ENCODE data around the gene ERVV-1. TPM values are rescaled to one million over a fixed set of nuclear protein-coding genes. Genes with fewer than 3 reads are reported as not detected.

Gene ERVV-1
- not detected for total RNA-seq
- long read RNA-seq: 0 reads

- DNase-seq (ENCODE audit: low spot score): no peak
Observed at GRCh38 chr19:53013621-53014020, at the start of gene ERVV-1. ERVV-1 (plus strand) TSS chr19:53013921; CDS start chr19:53014091, 170 bp downstream.

- DNase-seq (ENCODE audit: low spot score): no peak
Observed at GRCh38 chr19:52967772-52968171, 45.9 kb upstream of the ERVV-1 start.

- DNase-seq (ENCODE audit: low spot score): peak; percentile 64
Observed at GRCh38 chr19:52981329-52981728, 32.4 kb upstream of the ERVV-1 start.

- DNase-seq (ENCODE audit: low spot score): peak; percentile 12
Observed at GRCh38 chr19:52983167-52983566, 30.6 kb upstream of the ERVV-1 start.

GRCh38 chr19:52987221-52987620 lies 26.5 kb upstream of the ERVV-1 start:
- DNase-seq (ENCODE audit: low spot score): peak; percentile 11

GRCh38 chr19:52988506-52988905 lies 25.2 kb upstream of the ERVV-1 start:
- DNase-seq (ENCODE audit: low spot score): no peak

- peak; percentile 20 for DNase-seq (ENCODE audit: low spot score)
Observed at GRCh38 chr19:52990759-52991418, 22.8 kb upstream of the ERVV-1 start.

- DNase-seq (ENCODE audit: low spot score): no peak
Observed at GRCh38 chr19:52991484-52991883, 22.2 kb upstream of the ERVV-1 start.

GRCh38 chr19:52992109-52993004 lies 21.4 kb upstream of the ERVV-1 start:
- DNase-seq (ENCODE audit: low spot score): peak; percentile 75

- DNase-seq (ENCODE audit: low spot score): peak; percentile 91
Observed at GRCh38 chr19:52993342-52994178, 20.2 kb upstream of the ERVV-1 start.

GRCh38 chr19:52995711-52996110 lies 18.0 kb upstream of the ERVV-1 start:
- no peak for DNase-seq (ENCODE audit: low spot score)

- DNase-seq (ENCODE audit: low spot score): no peak
Observed at GRCh38 chr19:52997975-52998374, 15.7 kb upstream of the ERVV-1 start.

- DNase-seq (ENCODE audit: low spot score): no peak
Observed at GRCh38 chr19:53002479-53002878, 11.2 kb upstream of the ERVV-1 start.

GRCh38 chr19:53004242-53004641 lies 9.5 kb upstream of the ERVV-1 start:
- no peak for DNase-seq (ENCODE audit: low spot score)

GRCh38 chr19:53007200-53007599 lies 6.5 kb upstream of the ERVV-1 start:
- no peak for DNase-seq (ENCODE audit: low spot score)

GRCh38 chr19:53007606-53008005 lies 6.1 kb upstream of the ERVV-1 start:
- DNase-seq (ENCODE audit: low spot score): no peak

GRCh38 chr19:53008061-53008778 lies 5.5 kb upstream of the ERVV-1 start:
- no peak for DNase-seq (ENCODE audit: low spot score)

GRCh38 chr19:53010494-53010893 lies 3.2 kb upstream of the ERVV-1 start:
- DNase-seq (ENCODE audit: low spot score): no peak

GRCh38 chr19:53012006-53012405 lies 1.7 kb upstream of the ERVV-1 start:
- no peak for DNase-seq (ENCODE audit: low spot score)

- DNase-seq (ENCODE audit: low spot score): no peak
Observed at GRCh38 chr19:53015159-53015558, 1.4 kb downstream of the ERVV-1 start.

GRCh38 chr19:53015730-53016129 lies 2.0 kb downstream of the ERVV-1 start:
- DNase-seq (ENCODE audit: low spot score): no peak
